GM12864 (cell line): Measurements from ENCODE around the gene RIT2.

Experiments
- DNase-seq: peaks from one replicate; pipeline ENCODE4 v3.0.0-alpha.2; 2011; ENCODE audit warnings: low read depth
- H3K4me3 ChIP-seq: 2 replicates; pipeline ENCODE4 v1.5.1; 2011; ENCODE audit warnings: mild to moderate bottlenecking, low read depth, low read length, control low read depth
- CTCF ChIP-seq: IDR thresholded peaks from 2 replicates; pipeline ENCODE4 v1.5.1; 2011; ENCODE audit warnings: low read depth, mild to moderate bottlenecking, moderate library complexity, low read length, control low read depth, inconsistent platforms; ENCODE audit errors: missing control alignments

Gene RIT2

DNA sequence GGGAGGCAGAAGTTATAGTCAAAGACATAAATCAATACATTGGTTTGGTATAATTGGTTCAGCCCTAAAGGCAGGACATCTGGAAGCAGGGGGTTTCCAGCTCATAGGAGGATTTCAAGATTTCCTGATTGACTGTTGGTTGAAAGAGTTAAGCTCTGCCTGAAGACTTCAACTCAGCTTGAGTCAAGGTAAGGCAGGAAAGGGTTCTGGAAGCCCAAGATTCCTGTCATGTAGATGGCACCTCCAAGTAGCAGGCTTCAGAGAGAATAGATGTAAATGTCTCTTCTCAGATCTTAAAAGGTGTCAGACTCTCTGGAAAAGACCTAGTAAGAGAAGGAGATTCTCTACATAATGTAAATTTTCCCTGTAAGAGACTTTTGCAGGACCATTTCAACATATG, 335.3 kb downstream of the RIT2 start:
- no peak overlapping the region for H3K4me3 ChIP-seq
- TF ChIP-seq CTCF = no peak
- DNase-seq = no peak

DNA sequence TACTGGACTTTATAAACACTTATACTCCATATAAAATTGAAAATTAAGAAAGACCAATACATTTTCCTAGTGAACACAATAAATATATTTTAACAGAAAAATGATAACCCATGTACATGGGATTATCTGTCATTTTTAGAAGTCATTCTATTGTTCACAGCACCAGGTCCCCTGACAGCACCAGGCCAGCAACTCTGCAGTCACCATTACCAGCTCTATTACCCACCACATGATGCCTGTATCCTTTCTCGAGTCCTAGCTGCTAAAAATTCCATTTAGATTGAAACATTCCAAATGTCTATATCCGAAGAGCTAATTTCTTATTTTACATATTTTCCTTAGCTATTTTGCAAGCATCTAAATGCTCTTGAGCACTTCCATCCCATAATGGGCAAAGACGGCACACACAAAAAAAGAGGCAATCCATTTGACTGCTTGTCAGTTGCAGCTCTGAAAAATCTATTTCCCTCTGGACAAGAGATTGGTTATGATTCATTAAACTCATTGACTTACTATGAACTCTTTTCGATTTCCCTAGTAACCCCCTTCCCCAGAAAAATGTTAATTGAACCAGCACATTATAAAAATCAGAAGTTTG, 336.9 kb downstream of the RIT2 start:
- no peak for DNase-seq
- H3K4me3 ChIP-seq = no peak overlapping the region
- TF ChIP-seq CTCF = no peak

DNA sequence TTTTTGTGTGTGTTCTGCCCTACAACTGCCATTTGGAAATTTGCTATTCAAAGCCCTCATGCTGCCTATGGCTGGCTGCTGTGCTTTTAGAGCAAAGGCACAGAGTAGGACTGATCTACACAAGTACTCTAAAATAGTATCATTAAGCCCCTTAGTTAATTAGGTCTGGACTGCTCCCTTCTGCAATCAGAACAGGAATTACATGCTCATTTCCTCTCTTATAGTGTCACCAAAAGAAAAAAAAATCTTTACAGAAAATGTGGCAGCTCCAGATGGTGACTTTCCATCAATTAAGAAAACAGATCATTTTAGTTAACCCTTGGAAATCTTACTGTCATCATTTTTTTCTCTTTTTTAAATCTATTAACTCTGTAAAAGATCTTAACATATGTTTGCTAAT, 337.5 kb downstream of the RIT2 start:
- no peak for TF ChIP-seq CTCF
- no peak for DNase-seq
- H3K4me3 ChIP-seq = no peak overlapping the region

- DNase-seq = no peak
- no peak overlapping the region for H3K4me3 ChIP-seq
- TF ChIP-seq CTCF = no peak
Observed at GRCh38 chr18:42773870-42774269, 341.6 kb downstream of the RIT2 start.

DNA sequence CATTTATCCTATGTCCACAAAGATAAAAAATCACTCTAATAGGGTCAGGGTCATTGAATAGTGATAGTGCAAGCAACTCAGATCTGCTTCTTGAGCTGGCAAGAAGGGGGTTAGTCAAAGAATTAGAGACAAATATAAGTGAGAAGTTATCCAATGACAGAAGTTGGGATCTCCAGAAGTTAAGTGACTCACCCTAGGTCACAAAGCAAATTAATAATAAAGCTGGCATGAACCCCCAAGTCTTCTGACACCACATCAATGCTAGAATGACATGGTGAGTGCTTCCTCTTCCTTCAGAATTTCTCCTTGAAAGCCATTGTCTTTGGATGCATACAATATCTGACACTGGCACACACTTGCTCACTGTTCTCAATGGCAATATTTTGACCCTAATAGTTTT, 343.5 kb downstream of the RIT2 start:
- TF ChIP-seq CTCF = no peak
- DNase-seq = no peak
- H3K4me3 ChIP-seq = no peak overlapping the region

GRCh38 chr18:42765302-42765701, 350.2 kb downstream of the RIT2 start:
- no peak for TF ChIP-seq CTCF
- no peak for DNase-seq
- H3K4me3 ChIP-seq = no peak overlapping the region

DNA sequence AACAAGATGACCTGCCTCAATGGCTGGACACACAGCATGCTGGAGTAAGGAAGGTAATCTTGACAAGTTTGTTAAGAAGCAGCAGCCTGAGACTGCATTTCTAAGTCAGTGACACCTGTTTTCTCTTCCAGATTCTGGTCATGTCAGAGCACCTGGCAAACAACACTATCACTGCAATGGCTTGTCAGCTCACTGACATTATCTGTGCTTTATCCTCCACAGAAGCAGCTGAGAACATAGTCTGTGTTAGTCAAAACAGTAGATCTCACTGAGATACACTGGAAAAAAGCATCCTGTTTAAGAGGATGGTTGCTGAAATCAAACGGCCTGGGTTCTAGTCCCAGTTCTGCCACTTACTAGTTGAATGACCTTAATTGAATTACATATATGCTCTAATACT, 355.2 kb downstream of the RIT2 start:
- H3K4me3 ChIP-seq = no peak overlapping the region
- TF ChIP-seq CTCF = no peak
- DNase-seq = no peak
